ENCODE results near the gene MAD2L2. TPM values are rescaled to one million over a fixed set of nuclear protein-coding genes. Genes with fewer than 3 reads are reported as not detected.

MAD2L2 gene
- total RNA-seq (10 to 100 TPM; 19.7 to 21.3 TPM), polyA plus RNA-seq (10 to 100 TPM; 52.2 to 66.1 (median 54.2) TPM), total RNA-seq (14.3 to 29.3 (median 18.5) reads per million in 6 experiments)

GRCh38 chr1:11681071-11681771 is at the start of gene MAD2L2:
Gene MAD2L2, minus strand, starts transcription at chr1:11681148. Its CDS starts 547 bp downstream, at chr1:11680601.
- Mint-ChIP-seq H3K27ac (peak within 1 kb of the TSS; percentile 61 to 95 (median 92)), H3K4me3 (peak within 1 kb of the TSS; percentile 85 to 99 (median 92)), H3K27me3 (peaks cover 0 to 4% (median 2%) of the 10 kb centered on the region in 5 donors), H3K4me1 (peaks cover 4 to 25% (median 16%) of the 10 kb centered on the region in 4 donors), H3K36me3 (peaks cover 0 to 8% (median 0%) of the 10 kb centered on the region in 3 donors), H3K9me3 (no peaks in the 10 kb centered on the region)
- POLR2A ChIA-PET: interaction anchor here (0.9 to 3.8 kb wide), 7 partner anchors 9 to 55 kb away, joined by 3 to 30 read pairs (median 4); partner anchors contain the start of genes AGTRAP and FBXO6
- ATAC-seq (peak; percentile 86), DNase-seq (peak; percentile 82 to 95 (median 88))

- DNase-seq (peak in 7 of 10 donors; percentile 33 to 70 (median 43)), ATAC-seq (peak; percentile 81 to 86)
- H3K4me1 Mint-ChIP-seq: peaks cover 13 to 67% (median 58%) of the 10 kb centered on the region in 4 donors
- peak overlapping the region; percentile 77 to 100 (median 92) for H3K4me3 Mint-ChIP-seq
- H3K27me3 Mint-ChIP-seq: no peaks in the 10 kb centered on the region
- no peaks in the 10 kb centered on the region for H3K9me3 Mint-ChIP-seq
- no peaks in the 10 kb centered on the region for H3K36me3 Mint-ChIP-seq
- POLR2A ChIA-PET: interaction anchor here (0.7 to 2.8 kb wide), 8 partner anchors 8 to 178 kb away, joined by 3 to 28 read pairs (median 5); partner anchors contain the start of genes CLCN6 and MTHFR
- H3K27ac Mint-ChIP-seq: peak overlapping the region; percentile 76 to 97 (median 86)
Observed at GRCh38 chr1:11730429-11730891, 49.5 kb upstream of the MAD2L2 start.

- peak overlapping the region; percentile 77 to 100 (median 92) for H3K4me3 Mint-ChIP-seq
- ATAC-seq: no peak
- POLR2A ChIA-PET: interaction anchor here (0.7 to 2.8 kb wide), 9 partner anchors 8 to 178 kb away, joined by 3 to 28 read pairs (median 5); partner anchors contain the start of genes CLCN6 and MTHFR
- peak overlapping the region; percentile 76 to 97 (median 86) for H3K27ac Mint-ChIP-seq
- no peak for DNase-seq
- H3K27me3 Mint-ChIP-seq: no peaks in the 10 kb centered on the region
- no peaks in the 10 kb centered on the region for H3K9me3 Mint-ChIP-seq
- H3K36me3 Mint-ChIP-seq: no peaks in the 10 kb centered on the region
- peaks cover 12 to 68% (median 60%) of the 10 kb centered on the region in 4 donors for H3K4me1 Mint-ChIP-seq
Observed at GRCh38 chr1:11729498-11730428, 48.8 kb upstream of the MAD2L2 start.

- H3K4me1 Mint-ChIP-seq: peaks cover 12 to 71% (median 60%) of the 10 kb centered on the region in 4 donors
- H3K9me3 Mint-ChIP-seq: no peaks in the 10 kb centered on the region
- H3K27ac Mint-ChIP-seq: peak overlapping the region in 1 of 10 donors; percentile 65
- peak overlapping the region in 5 of 10 donors; percentile 18 to 100 (median 88) for H3K4me3 Mint-ChIP-seq
- DNase-seq (no peak), ATAC-seq (no peak)
- H3K36me3 Mint-ChIP-seq: no peaks in the 10 kb centered on the region
- H3K27me3 Mint-ChIP-seq: no peaks in the 10 kb centered on the region
- POLR2A ChIA-PET: interaction anchor here (1.1 to 1.5 kb wide), 2 partner anchors 9 to 81 kb away, joined by 3 read pairs; no protein-coding TSS in a partner anchor
Observed at GRCh38 chr1:11729155-11729497, 48.2 kb upstream of the MAD2L2 start.

- DNase-seq: no peak
- no peaks in the 10 kb centered on the region for H3K36me3 Mint-ChIP-seq
- H3K27me3 Mint-ChIP-seq: no peaks in the 10 kb centered on the region
- ATAC-seq: no peak
- no peaks in the 10 kb centered on the region for H3K9me3 Mint-ChIP-seq
- H3K27ac Mint-ChIP-seq: peak overlapping the region in 3 of 10 donors; percentile 38 to 53 (median 49)
- H3K4me3 Mint-ChIP-seq: no peak overlapping the region
- peaks cover 12 to 68% (median 56%) of the 10 kb centered on the region in 4 donors for H3K4me1 Mint-ChIP-seq
- POLR2A ChIA-PET: interaction anchor here (1.1 to 1.5 kb wide), 2 partner anchors 8 to 80 kb away, joined by 3 read pairs; no protein-coding TSS in a partner anchor
Observed at GRCh38 chr1:11728126-11728806, 47.3 kb upstream of the MAD2L2 start.

- peaks cover 12 to 57% (median 45%) of the 10 kb centered on the region in 4 donors for H3K4me1 Mint-ChIP-seq
- no peaks in the 10 kb centered on the region for H3K36me3 Mint-ChIP-seq
Observed at GRCh38 chr1:11727119-11727518, 46.2 kb upstream of the MAD2L2 start.

GRCh38 chr1:11725616-11726015 is 44.7 kb upstream of the MAD2L2 start:
- DNase-seq (no peak), ATAC-seq (no peak)
- Mint-ChIP-seq H3K27ac (peak overlapping the region in 1 of 10 donors; percentile 27), H3K4me3 (no peak overlapping the region), H3K9me3 (no peaks in the 10 kb centered on the region), H3K27me3 (no peaks in the 10 kb centered on the region), H3K4me1 (peaks cover 10 to 42% (median 33%) of the 10 kb centered on the region in 4 donors), H3K36me3 (no peaks in the 10 kb centered on the region)
- POLR2A ChIA-PET: no interaction called here

More at GRCh38 chr1:11727119-11727518, 46.2 kb upstream of the MAD2L2 start:
- no peaks in the 10 kb centered on the region for H3K27me3 Mint-ChIP-seq
- H3K9me3 Mint-ChIP-seq: no peaks in the 10 kb centered on the region
- DNase-seq: no peak
- ATAC-seq: no peak
- POLR2A ChIA-PET: no interaction called here
- no peak overlapping the region for H3K27ac Mint-ChIP-seq
- H3K4me3 Mint-ChIP-seq: no peak overlapping the region

- no peaks in the 10 kb centered on the region for H3K27me3 Mint-ChIP-seq
- no peaks in the 10 kb centered on the region for H3K36me3 Mint-ChIP-seq
- H3K4me1 Mint-ChIP-seq: peaks cover 15 to 34% (median 27%) of the 10 kb centered on the region in 4 donors
- no peak overlapping the region for H3K4me3 Mint-ChIP-seq
- ATAC-seq (no peak), DNase-seq (no peak)
- H3K9me3 Mint-ChIP-seq: no peaks in the 10 kb centered on the region
- H3K27ac Mint-ChIP-seq: no peak overlapping the region
- POLR2A ChIA-PET: interaction anchor here (0.6 to 1.1 kb wide), 4 partner anchors 8 to 663 kb away, joined by 3 to 5 read pairs (median 4); partner anchors contain the start of gene SRM
Observed at GRCh38 chr1:11722538-11722937, 41.6 kb upstream of the MAD2L2 start.

GRCh38 chr1:11721311-11721710 is 40.4 kb upstream of the MAD2L2 start:
- DNase-seq: no peak
- Mint-ChIP-seq H3K27ac (no peak overlapping the region), H3K9me3 (no peaks in the 10 kb centered on the region), H3K4me1 (peaks cover 15 to 32% (median 26%) of the 10 kb centered on the region in 4 donors), H3K36me3 (no peaks in the 10 kb centered on the region), H3K27me3 (no peaks in the 10 kb centered on the region), H3K4me3 (peak overlapping the region in 1 of 10 donors; percentile 34)
- no peak for ATAC-seq
- POLR2A ChIA-PET: interaction anchor here (0.6 to 1.1 kb wide), 2 partner anchors 9 to 488 kb away, joined by 3 to 5 read pairs; no protein-coding TSS in a partner anchor

- no peaks in the 10 kb centered on the region for H3K27me3 Mint-ChIP-seq
- H3K4me1 Mint-ChIP-seq: peaks cover 12 to 27% (median 21%) of the 10 kb centered on the region in 4 donors
- peak overlapping the region in 1 of 10 donors; percentile 17 for H3K27ac Mint-ChIP-seq
- ATAC-seq (no peak), DNase-seq (no peak)
- POLR2A ChIA-PET: interaction anchor here (0.6 to 3.0 kb wide), 10 partner anchors 10 to 1074 kb away, joined by 3 to 70 read pairs (median 6); partner anchors contain the start of genes FBXO2, FBXO44, MAD2L2 and MTOR
- no peaks in the 10 kb centered on the region for H3K36me3 Mint-ChIP-seq
- no peaks in the 10 kb centered on the region for H3K9me3 Mint-ChIP-seq
- peak overlapping the region in 1 of 10 donors; percentile 22 for H3K4me3 Mint-ChIP-seq
Observed at GRCh38 chr1:11720525-11720924, 39.6 kb upstream of the MAD2L2 start.

GRCh38 chr1:11720033-11720376 is 39.1 kb upstream of the MAD2L2 start:
- DNase-seq: no peak
- H3K9me3 Mint-ChIP-seq: no peaks in the 10 kb centered on the region
- H3K27me3 Mint-ChIP-seq: no peaks in the 10 kb centered on the region
- H3K4me3 Mint-ChIP-seq: peak overlapping the region; percentile 1 to 93 (median 86)
- POLR2A ChIA-PET: interaction anchor here (0.7 to 3.0 kb wide), 22 partner anchors 9 to 1073 kb away, joined by 3 to 70 read pairs (median 6); partner anchors contain the start of genes AGTRAP, CLCN6, FBXO2 and FBXO44
- ATAC-seq: no peak
- no peaks in the 10 kb centered on the region for H3K36me3 Mint-ChIP-seq
- peaks cover 11 to 22% (median 16%) of the 10 kb centered on the region in 4 donors for H3K4me1 Mint-ChIP-seq
- peak overlapping the region in 8 of 10 donors; percentile 84 to 99 (median 92) for H3K27ac Mint-ChIP-seq

Measured in naive thymus-derived CD8-positive, alpha-beta T cell (primary cell).